ENCODE data around the gene COLEC12.

COLEC12 gene

DNA sequence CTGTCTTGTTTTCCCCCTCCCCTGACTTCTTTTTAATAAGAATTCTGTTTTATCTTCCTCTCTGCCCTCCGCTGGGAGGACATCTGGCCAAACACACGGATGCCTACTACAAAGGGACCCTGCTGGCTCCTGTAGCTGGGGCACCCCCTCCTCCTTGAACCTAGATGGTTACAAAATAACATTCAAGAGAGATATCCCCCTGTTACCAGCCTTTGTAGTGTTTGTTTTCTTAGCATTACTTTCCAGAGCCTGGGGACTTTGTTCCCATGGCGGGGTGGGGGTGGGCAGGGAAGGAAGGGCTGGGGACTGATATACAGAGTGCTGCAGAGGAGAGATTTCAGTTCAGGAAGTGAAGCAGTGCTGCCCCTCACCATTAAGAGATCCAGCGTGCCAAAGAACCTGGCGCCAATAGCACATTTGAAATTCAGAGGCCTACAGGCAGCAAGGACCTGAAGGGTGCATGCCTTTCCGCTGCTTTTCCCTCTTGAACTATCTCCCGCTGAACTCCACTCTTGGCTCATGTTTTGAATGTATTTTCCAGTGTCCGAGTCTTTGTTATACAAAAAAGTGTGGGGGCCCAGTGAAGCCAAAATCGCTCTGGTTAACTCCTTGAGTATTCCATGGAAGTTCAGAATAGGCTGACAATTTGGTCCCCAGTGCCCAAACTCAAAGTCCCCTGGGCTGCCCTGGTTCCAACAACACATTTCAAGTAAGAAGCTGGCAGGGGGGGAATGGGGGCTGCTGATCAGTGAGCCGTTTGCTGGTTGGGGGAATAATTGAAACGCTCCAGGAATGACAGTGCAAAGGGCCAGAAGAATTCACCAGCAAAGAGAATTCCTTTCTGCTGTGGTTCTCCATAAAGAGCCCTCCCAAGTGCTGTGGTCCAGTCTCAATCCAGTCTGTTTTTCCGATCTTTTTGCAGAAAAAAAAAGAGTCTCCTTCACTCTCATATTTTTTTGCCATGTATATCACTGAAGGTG is 137.9 kb downstream of the COLEC12 start:
- DNase-seq (ENCODE audit: low spot score): no peak
- Histone ChIP-seq H3K4me3 (no peak overlapping the region), H3K27ac (peak overlapping the region in 1 of 2 donors; percentile 54)
- TF ChIP-seq, protein P1, sequence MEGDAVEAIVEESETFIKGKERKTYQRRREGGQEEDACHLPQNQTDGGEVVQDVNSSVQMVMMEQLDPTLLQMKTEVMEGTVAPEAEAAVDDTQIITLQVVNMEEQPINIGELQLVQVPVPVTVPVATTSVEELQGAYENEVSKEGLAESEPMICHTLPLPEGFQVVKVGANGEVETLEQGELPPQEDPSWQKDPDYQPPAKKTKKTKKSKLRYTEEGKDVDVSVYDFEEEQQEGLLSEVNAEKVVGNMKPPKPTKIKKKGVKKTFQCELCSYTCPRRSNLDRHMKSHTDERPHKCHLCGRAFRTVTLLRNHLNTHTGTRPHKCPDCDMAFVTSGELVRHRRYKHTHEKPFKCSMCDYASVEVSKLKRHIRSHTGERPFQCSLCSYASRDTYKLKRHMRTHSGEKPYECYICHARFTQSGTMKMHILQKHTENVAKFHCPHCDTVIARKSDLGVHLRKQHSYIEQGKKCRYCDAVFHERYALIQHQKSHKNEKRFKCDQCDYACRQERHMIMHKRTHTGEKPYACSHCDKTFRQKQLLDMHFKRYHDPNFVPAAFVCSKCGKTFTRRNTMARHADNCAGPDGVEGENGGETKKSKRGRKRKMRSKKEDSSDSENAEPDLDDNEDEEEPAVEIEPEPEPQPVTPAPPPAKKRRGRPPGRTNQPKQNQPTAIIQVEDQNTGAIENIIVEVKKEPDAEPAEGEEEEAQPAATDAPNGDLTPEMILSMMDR (IDR thresholded peaks at IDR 0.05): no peak

DNA sequence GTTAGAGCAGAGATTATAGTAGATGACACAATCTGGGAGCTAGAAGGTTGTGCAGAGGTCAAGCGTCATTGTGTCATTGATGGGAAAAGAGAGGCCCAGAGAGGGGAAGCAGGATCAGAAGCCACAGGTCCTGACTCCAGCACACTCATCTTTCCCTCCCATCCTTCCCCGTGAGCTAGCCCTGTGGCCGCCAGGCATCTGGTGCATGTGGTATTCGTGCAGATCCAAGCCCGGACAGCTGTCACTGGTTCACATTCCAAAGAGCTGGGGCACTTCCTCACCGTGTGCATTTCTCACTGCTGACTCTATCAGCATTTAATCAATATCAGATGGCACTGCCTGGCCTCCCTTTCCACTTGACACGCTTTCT is 138.6 kb downstream of the COLEC12 start:
- DNase-seq (ENCODE audit: low spot score): no peak
- TF ChIP-seq, protein P1 (IDR thresholded peaks at IDR 0.05): no peak
- Histone ChIP-seq H3K4me3 (no peak overlapping the region), H3K27ac (peak overlapping the region in 1 of 2 donors; percentile 54)

DNA sequence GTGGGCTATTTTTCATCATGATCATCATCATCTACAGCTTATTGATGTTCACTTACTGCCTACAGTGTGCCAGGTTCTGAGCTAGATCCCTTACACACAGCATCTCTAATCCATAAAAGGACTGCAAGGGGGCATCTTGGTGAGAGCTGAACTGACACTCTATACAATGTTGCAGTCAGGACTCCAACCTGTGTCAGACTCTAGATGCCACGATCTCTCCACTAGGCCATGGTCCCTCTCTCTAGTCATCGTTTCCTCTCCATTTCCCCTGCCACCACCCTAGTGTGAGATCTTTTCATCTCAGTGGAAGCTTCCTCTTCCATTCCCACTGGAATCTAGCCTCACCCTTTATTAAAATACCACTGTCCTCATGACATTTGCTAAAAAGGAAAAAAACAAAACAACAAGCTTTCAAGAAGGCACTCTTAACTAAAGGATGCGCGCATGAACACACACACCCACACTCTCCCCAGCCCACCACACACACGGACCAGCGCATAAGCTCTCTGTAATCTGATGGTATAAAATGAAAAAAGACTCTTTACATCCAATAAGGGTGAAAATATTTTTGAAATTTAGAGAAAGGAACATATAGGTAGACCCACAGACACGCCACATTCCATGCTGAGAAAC is 139.3 kb downstream of the COLEC12 start:
- TF ChIP-seq, protein P1 (IDR thresholded peaks at IDR 0.05): no peak
- no peak overlapping the region for H3K4me3 ChIP-seq
- DNase-seq (ENCODE audit: low spot score): no peak
- peak overlapping the region in 1 of 2 donors; percentile 3 for H3K27ac ChIP-seq

DNA sequence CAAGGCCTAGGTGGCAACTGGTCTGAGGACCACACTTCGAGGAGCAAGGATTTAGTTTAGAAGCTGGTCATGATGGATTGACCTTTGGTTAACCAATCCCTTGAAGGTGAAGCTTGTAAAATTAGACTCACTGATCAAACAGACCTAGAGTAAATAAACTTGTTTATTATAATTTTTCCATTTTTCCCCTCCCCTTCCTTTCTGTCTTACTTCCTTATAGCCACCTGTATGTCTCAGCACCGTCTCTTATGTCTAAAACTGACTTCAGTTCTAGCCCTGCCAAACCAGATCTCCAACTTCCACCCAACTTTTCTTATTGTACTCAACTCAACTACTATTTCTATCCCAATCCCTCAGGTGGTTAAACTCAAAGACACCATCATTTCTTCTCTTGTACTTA is 139.8 kb downstream of the COLEC12 start:
- Histone ChIP-seq H3K4me3 (no peak overlapping the region), H3K27ac (no peak overlapping the region)
- TF ChIP-seq, protein P1 (IDR thresholded peaks at IDR 0.05): no peak
- DNase-seq (ENCODE audit: low spot score): no peak

DNA sequence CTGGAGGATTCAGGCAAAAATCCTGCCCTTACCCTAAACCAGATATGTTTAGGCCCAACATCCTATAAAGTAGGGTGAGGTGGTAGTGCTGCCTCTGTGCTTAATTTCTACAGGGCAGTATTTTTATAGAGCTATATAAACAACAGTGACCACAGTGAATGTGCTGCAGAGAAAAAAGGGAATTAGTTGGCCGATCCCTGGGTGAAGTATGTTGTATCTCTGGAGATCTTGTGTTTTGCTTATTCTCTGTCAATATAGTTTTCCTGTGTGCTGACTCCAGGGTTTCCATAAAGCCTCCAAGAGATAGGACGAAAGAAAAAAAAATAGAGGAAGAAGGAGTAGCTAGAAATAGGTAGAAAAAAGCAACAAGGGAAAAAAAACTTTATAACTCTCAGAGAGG is 143.7 kb downstream of the COLEC12 start:
- TF ChIP-seq, protein P1 (IDR thresholded peaks at IDR 0.05): no peak
- no peak overlapping the region for H3K4me3 ChIP-seq
- H3K27ac ChIP-seq: no peak overlapping the region
- no peak for DNase-seq (ENCODE audit: low spot score)

DNA sequence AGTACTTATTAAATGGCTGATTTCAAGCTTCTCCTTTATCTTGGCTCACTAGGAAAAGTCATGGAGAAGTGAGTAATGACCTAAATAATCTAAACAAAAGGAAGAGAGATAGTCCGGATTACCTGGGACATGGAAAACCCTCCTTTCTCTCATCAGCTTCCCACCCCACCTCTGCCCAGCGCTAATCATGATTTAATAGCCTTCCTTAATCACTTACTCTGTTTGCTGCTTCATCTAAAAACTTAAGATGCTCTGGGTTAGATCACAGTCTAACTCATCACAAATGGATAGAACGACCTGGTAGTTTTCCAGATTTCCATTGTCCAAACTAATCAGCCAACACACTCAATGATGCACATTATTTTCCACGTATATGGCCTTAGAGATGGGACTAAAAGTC is 144.8 kb downstream of the COLEC12 start:
- DNase-seq (ENCODE audit: low spot score): no peak
- Histone ChIP-seq H3K27ac (no peak overlapping the region), H3K4me3 (no peak overlapping the region)
- TF ChIP-seq, protein P1 (IDR thresholded peaks at IDR 0.05): no peak

Data from coronary artery (tissue), 2 donors.